ENCODE data around the gene ASF1B. TPM values are rescaled to one million over a fixed set of nuclear protein-coding genes. Genes with fewer than 3 reads are reported as not detected.

Gene ASF1B
- total and polyA plus RNA-seq, 2 experiments from 2014 or later = 33.3 to 36.9 TPM

- H3K4me3 ChIP-seq = peak within 1 kb of the TSS; percentile 93
- H3K36me3 ChIP-seq (ENCODE audit: insufficient read depth) = peaks cover 9% of the 10 kb centered on the region; the same call in 1 of the 2 replicates
- peaks cover 23% of the 10 kb centered on the region for H3K27me3 Mint-ChIP-seq (ENCODE audit: insufficient read depth, low read depth, poor library complexity)
- H3K27ac Mint-ChIP-seq = no peak within 1 kb of the TSS
- TF ChIP-seq CREB1 (CRISPR knock-in tag; IDR thresholded peaks at IDR 0.05; ENCODE audit: low read depth) = no peak
- no peak for TF ChIP-seq ZNF462 (CRISPR knock-in tag; IDR thresholded peaks at IDR 0.05)
- no peak for TF ChIP-seq STAT1 (IDR thresholded peaks at IDR 0.05; ENCODE audit: unreplicated experiment)
- no peak for TF ChIP-seq ZNF114 (CRISPR knock-in tag; IDR thresholded peaks at IDR 0.05)
- no peak for TF ChIP-seq POLR2AphosphoS5 (IDR thresholded peaks at IDR 0.05; ENCODE audit: low read depth)
- no peak for TF ChIP-seq ETS1 (IDR thresholded peaks at IDR 0.05)
- no peak for TF ChIP-seq ZNF331 (CRISPR knock-in tag; IDR thresholded peaks at IDR 0.05; ENCODE audit: low read depth)
- no peak for TF ChIP-seq JUNB (IDR thresholded peaks at IDR 0.05; ENCODE audit: unreplicated experiment)
- no peak for TF ChIP-seq EZH2phosphoT487 (IDR thresholded peaks at IDR 0.05; ENCODE audit: unreplicated experiment)
- no peak for TF ChIP-seq EZH2 (IDR thresholded peaks at IDR 0.05; ENCODE audit: low read depth, unreplicated experiment)
- TF ChIP-seq NANOG (IDR thresholded peaks at IDR 0.05; ENCODE audit: borderline replicate concordance) = no peak
- no peak for TF ChIP-seq REST (IDR thresholded peaks at IDR 0.05; ENCODE audit: unreplicated experiment)
- no peak for TF ChIP-seq CTCF (conservative IDR thresholded peaks at IDR 0.05; ENCODE audit: low read depth in 2 of 2)
- H3K36me3 Mint-ChIP-seq (ENCODE audit: low read depth) = peaks cover 28% of the 10 kb centered on the region
- peaks cover 15% of the 10 kb centered on the region for H3K9me3 Mint-ChIP-seq
- peak; percentile 92 for DNase-seq (ENCODE audit: low spot score)
- ATAC-seq = peak; percentile 20; the same call in 2 of the 3 replicates
- peak within 1 kb of the TSS; percentile 99 for H3K4me2 ChIP-seq
- H3K79me2 ChIP-seq (replicated peaks; ENCODE audit: insufficient read depth) = no peaks in the 10 kb centered on the region
- H3K4me1 Mint-ChIP-seq = peaks cover 12% of the 10 kb centered on the region
- peak within 1 kb of the TSS; percentile 90 for H2AFZ ChIP-seq
- H3F3A ChIP-seq (replicated peaks; ENCODE audit: low read depth) = peaks cover 26% of the 10 kb centered on the region
- peaks cover 27% of the 10 kb centered on the region for H3K27me3 ChIP-seq (ENCODE audit: insufficient read depth)
- H3K4me3 Mint-ChIP-seq = peak within 1 kb of the TSS; percentile 91
- peaks cover 6% of the 10 kb centered on the region; the same call in 1 of the 2 replicates for H4K20me1 ChIP-seq (replicated peaks; ENCODE audit: insufficient read depth)
- H3K27ac ChIP-seq (ENCODE audit: low read depth) = 0 out of 2 replicates have a peak within 1 kb of the TSS, but pooled peaks have one; percentile 55
- peaks cover 8% of the 10 kb centered on the region for H3K4me1 ChIP-seq (ENCODE audit: insufficient read depth)
- H3K9me2 ChIP-seq (ENCODE audit: insufficient read depth) = no peaks in the 10 kb centered on the region
These were observed 45.8 kb downstream of the ASF1B start, which contains the start of gene SAMD1 for GRCh38 chr19:14090509-14091080. Gene SAMD1 (minus strand): TSS chr19:14090751.

Data from GM23338 (cell line).